ENCODE measurements around the gene PLEKHD1.

Gene PLEKHD1

DNA sequence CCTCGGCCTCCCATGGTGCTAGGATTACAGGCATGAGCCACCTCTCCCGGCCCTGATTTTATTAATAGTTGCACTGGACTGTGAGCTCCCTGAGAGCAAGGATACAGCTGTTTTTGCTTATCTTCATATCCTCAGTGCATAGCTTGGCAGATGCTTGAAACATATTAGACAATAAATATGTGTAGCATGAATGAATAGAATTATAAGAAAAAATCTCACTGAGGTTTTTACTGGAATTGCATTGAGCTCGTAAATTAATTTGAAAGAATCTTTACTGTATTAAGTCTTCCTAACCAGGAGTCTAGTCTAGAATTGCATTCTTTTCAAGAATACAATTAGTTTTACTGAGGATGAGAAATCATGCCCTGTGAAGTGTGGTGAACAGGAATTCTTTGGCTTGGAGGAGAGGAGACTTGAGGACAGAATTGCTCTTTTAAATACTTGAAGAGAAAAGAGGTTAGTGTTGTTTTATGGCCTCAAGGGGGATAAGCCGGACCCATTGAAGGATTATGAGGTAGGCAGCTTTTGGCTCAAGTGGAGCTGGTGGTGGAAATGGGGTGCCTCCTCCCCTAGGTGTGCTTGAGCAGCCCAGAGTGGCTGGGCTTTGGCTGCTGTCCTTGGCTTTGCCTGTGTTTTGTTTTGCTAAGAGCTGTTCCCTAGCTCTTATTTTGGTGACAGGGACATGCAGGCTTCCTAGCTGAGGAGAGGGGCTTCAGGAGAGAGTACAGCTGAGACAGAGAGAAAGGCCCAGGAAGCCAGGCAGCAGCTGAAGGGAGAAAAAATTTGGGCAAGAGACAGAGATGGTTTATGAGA lies 34.0 kb downstream of the PLEKHD1 start:
- DNase-seq (ENCODE audit: low spot score): no peak

DNA sequence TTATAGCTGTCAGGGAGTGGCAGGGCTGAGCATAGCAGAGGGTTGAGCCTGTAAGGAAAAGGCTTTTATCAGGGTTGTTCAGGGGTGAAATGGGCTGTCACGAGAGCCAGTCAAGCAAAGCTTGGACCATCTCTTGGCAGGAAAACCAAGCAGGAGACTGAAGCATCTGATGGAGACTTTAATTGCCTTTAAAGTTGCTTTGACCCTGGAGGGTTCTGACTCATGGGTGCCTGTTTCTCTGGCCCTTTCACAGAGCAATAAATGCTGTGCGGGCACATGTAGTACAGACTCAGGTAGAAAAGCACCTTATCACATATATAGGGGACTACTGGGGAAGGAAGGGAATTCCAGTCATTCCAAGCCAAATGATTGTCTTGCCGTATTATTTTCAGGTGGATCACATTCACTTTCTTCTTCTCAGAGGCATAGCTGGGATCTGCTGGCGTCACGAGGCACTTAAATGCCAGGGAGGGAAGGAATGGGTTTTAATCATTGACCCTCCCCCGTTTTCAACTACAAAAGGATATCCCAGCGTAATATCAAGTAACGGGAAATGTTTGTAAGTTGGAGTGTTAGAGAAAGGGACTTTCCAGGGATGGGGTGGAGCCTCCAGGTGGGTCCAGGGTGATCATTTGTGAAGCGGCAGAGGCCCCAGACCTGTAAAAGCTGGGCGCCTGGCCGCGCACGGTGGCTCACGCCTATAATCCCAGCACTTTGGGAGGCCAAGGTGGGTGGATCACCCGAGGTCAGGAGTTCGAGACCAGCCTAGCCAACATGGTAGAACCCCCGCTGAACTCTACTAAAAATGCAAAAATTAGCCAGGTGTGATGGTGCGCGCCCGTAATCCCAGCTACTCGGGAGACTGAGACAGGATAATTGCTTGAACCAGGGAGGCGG lies 34.9 kb downstream of the PLEKHD1 start:
- DNase-seq (ENCODE audit: low spot score): no peak

DNA sequence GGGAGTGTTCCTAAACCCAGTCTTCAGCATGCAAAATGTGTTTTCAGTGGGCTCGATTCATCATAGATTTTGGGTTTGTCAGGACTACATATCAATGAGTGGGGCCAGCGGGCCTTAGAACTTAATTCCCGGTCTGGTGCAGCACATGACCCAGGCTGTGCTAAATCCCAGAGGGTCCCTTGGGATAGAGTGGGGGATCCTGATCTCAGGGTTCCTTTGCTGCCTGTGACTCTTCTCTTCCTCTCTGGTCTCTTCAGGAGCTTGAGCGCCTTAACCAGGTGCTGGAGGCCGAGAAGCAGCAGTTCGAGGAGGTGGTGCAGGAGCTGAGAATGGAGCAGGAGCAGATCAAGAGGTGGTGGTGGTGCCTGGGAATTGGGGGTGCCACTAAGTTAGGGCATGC lies 37.5 kb downstream of the PLEKHD1 start:
- DNase-seq (ENCODE audit: low spot score): no peak

DNA sequence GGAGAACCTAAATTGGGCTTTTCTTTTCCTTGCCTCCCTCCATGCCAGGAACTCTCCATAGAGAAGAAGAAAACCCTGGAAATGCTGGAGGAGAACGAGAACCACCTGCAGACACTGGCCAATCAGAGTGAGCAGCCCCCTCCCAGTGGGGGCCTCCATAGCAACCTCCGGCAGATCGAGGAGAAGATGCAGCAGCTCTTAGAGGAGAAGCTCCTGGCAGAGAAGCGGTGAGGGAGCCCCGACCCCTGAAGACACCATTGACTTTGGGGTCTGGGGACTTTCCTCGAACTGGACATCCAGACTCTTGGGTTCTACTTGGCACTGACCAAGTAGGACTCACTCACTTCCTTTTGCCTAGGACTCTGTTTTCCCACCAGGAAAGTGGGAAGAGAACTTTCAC lies 41.4 kb downstream of the PLEKHD1 start:
- DNase-seq (ENCODE audit: low spot score): no peak

DNA sequence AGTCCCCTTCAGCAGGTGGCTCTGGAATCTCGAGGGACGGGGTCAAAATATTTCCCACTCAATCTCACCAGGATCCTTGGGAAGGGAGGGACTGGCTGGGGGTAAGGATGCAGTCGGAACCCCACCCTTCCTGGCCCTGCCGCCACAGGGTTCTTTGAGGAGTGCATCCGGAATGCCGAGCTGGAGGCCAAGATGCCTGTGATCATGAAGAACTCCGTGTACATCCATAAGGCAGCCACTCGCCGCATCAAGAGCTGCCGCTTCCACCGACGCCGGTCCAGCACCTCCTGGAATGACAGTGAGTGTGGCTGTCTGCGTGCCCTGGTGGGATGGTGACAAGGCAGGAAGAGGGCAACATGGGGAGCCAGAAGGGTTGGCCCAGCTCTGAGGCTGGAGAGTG lies 43.1 kb downstream of the PLEKHD1 start:
- DNase-seq (ENCODE audit: low spot score): no peak

DNA sequence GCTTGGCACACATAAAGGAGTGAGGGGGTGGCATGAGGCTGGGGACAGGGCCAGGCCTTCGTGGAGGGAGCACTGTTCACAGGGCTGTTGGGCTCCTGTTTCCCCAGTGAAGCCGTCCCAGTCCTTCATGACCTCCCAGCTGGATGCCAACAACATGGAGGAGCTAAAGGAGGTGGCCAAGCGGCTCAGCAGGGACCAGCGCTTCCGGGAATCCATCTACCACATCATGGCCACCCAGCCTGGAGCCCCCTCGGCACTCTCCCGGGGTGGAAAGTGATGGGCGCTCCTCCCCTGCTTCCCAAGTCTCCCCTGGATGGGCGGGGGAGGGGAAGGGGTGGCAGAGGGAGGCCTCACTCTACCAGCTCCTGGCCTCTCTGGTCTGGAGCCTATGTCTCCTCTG lies 43.6 kb downstream of the PLEKHD1 start:
- DNase-seq (ENCODE audit: low spot score): no peak

DNA sequence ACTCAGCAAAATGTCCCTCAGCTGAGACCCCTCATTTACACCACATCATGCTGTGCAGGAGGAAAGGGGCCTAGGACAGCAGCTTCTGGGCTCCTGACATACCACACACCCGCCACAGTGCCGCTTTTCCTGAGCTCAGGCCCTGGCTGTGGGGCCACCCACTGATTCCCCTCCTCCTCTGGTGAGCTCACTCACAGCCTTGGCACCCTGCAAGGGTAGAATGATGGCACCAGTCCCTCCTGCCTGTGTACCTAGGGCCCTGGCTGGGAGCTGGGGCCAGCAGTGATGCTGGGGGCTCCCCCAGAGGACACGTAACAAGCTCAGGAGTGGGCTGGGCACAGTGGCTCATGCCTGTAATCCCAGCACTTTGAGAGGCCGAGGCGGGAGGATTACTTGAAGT lies 44.4 kb downstream of the PLEKHD1 start:
- DNase-seq (ENCODE audit: low spot score): no peak

DNA sequence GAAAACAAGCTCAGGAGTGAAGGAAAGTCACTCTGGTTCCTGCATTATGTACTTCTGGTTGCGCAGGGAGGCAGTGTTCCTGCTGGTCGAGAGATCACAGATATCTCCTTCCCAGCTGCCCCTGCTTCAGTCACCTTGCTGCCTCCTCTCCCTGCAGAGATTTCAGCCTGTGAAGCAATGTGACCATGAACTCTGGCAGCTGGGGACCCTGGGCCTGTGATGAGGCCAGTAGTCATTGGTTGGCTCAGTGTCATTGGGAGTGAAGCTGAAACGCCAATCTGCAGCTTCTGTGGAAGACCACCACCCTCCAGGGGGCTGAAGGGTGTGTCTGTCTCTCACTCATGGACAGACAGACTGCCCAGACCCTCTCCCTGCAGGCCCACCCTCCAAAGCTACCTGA lies 45.0 kb downstream of the PLEKHD1 start:
- DNase-seq (ENCODE audit: low spot score): no peak

DNA sequence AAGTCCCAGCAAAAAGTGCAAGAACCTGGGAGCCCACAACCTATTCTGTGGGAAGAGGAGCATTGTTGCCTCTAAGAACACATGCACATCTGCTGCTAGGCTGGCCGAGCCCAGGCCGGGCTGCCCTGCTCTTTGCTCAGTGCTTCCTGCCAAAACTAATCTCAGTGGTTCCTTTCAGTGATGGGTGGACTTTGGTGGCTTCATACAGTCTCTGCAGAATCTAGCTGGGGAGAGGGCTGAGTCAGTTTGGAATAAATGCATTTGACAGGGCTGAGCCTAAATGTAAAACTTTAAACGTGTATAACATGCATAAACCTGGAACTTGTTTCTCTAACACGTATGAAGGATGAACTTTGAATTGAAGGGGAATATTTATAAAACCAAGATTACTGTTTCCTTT lies 45.6 kb downstream of the PLEKHD1 start:
- no peak for DNase-seq (ENCODE audit: low spot score)

DNA sequence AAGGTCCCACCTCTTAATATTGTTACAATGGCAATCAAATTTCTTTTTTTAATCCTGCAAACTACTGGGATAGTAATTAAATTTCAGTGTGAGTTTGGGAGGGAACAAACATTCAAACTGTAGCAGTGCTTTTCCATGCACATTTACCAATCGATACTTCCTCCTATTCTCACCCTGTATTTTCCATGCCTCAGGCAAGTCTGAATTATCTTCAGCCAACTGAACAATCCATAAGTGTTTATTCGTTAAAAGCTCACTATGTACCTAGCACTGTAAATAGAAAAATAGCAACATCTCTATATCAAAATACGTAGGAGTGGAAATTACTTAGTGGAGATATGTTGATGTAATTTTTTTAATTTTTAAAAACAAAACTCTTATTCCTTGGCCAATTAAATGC lies 46.6 kb downstream of the PLEKHD1 start:
- no peak for DNase-seq (ENCODE audit: low spot score)

DNA sequence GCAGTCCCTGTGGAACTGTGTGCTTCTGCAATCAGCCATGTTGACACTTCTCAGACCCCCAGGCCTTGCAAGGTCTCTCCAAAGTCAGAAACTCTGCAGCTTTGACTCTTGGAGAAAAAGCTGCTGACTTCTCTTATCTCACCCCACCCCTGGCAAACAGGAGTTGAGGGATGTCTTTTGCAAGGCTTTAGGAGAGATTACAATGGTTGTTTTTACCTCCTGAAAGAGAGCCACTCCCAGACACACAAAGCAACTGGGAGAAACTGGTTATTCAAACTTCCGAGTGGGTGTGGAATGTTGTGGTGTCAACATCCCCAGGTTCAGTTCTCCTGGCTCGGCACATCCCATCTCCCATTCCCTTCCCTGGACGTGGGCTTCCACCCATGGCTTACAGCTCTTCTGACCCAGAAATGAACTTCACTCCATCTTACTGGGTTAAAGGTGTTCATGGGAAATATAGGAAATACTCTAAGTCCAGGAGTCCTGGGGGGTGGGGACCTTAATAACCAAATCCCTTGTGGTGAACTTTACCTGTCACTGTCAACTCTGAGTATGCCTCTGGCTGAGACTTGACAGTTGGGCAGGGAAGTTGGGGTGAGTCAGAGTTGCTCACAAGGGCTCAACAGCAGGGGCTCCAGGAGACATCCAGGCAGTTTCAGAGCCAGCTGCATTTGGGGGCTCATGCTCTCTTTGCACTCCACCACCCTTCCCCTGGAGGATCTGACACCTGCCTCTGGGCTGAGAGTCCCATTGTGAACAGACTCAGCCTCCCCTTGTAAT lies 48.2 kb downstream of the PLEKHD1 start:
- DNase-seq (ENCODE audit: low spot score): no peak

DNA sequence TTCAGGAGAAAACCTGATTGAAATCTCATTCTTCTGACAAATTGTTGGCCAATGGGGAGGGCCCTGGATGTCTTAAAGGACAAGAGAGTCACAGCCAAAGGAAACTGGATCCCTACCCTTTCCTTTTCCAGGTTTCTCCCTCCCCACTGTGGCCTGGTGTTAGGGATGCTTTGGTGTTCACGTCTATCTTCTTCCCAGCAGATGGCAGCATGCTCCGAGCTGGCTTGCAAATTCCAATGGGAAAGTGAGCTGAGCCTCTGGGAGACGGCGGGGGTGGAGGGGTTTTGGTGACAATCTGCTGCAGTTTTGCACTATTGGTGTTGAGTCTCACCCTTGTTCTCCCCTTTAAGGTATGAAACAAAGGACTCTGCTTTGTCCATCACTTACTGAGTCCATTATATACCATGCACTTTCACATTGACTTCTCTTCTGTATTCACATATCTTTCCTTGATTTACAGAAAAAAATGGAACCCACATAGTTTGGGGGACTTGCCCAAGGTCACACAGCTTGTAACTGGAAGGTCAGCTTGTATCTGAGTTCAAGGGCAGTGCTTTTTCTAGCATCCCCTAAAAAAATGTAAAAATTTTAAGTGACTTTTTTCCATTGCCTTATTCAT lies 50.8 kb downstream of the PLEKHD1 start:
- peak; percentile 26 for DNase-seq (ENCODE audit: low spot score)

DNA sequence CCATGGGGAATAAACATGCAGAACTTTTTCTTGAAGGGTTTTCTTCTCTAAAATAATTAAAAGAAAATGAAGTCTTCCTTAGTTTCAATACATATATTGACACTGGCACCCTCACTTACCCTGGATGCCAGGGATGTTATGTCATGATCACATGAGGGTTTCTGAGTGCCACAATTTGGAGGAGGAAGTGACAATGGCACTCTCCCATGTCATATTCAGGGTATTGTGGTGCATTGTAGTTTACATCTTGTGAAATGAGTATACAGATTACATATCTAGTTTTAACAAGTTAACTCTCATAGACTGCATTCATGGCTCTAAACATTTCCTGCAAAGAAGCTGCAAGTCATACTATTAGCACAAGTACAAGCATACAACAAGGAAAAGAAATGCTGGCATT lies 52.4 kb downstream of the PLEKHD1 start:
- no peak for DNase-seq (ENCODE audit: low spot score)

DNA sequence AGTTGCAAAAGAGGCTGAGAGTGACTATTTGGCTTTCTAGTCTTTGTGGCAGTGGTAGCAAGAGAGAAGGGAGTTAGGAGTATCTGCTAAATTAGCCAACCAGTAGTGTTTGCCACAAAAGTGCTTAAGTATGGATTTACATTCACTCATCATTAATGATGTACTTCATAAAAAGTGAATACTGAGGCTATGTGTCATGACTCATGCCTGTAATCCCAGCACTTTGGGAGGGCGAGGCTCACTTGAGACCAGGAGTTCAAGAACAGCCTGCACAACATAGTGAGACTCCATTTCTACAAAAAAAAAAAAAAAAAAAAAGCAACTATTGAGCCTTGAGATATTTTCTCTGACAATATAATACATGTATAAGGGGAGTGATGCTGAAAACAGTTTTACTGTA lies 53.4 kb downstream of the PLEKHD1 start:
- DNase-seq (ENCODE audit: low spot score): no peak

DNA sequence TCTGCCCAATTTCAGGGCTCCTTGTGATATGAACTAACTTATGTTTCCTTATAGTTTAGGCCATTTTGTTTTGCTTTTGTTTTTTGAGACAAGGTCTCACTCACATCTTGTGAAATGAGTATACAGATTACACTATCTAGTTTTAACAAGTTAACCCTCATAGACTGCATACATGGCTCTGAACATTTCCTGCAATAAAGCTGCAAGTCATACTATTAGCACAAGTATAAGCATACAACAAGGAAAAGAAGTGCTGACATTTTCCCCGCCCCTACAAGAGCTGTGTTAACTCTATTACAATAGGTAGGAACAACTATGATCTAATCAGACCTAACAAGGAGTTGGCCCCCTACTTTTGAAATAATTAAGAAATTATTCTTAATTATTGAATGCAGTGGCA lies 54.2 kb downstream of the PLEKHD1 start:
- DNase-seq (ENCODE audit: low spot score): no peak

DNA sequence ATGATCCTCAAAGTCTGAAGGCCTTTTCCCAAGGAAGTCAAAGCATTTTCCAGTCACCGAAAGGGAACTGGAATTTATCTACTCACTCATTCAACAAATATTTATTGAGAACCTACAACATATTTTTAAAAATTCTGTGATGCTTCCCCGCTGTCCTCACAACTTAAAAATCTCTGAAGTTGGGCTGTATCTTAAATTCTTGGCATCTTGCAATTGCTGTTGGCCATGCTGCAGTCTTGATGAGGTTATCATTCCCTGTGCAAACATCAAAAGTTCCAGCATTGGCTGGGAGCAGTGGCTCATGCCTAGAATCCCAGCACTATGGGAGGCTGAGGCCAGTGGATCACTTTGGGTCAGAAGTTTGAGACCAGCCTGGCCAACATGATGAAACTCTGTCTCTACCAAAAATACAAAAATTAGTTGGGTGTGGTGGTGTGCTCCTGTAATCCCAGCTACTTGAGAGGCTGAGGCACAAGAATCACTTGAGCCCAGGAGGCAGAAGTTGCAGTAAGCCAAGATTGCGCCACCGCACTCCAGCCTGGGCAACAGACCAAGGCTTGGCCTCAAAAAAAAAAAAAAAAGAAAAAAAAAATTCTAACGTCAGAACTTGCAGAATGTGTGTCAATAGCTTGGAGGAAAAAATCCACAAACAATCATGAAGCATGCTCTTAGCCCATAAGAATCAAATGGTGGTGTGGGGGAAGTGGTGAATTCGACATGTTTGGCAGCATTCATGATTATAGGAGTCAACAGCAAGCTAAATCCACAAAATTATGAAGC lies 55.3 kb downstream of the PLEKHD1 start:
- DNase-seq (ENCODE audit: low spot score): no peak

DNA sequence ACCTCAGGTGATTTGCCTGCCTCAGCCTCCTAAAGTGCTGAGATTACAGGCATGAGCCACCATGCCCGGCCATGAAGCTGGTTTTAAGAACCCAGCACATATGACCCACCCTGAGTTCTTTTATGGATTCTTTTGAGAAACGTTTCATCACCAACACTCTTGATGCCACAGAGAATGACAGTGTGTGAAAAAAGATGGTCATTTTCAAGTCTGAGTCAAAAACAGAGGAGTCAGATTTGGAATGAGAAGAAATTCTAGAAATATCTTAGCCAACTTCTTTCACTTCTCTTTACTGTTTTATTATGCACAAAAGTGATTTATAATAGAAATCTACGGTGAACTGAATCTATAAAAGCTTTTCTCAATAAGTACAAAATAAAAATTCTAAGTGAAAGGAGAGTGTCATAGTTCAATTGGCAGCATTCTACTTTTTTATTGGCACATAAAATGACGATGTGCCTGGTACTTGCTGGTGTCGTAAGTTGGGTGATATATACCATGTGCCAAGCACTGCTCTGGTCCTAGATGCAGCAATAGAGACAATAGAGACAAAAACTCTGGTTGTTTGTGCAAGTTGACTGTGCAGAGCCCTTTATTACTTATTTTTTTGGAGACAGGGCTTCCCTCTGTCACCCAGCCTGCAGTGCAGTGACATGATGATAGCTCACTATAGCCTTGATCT lies 56.3 kb downstream of the PLEKHD1 start:
- DNase-seq (ENCODE audit: low spot score): no peak

DNA sequence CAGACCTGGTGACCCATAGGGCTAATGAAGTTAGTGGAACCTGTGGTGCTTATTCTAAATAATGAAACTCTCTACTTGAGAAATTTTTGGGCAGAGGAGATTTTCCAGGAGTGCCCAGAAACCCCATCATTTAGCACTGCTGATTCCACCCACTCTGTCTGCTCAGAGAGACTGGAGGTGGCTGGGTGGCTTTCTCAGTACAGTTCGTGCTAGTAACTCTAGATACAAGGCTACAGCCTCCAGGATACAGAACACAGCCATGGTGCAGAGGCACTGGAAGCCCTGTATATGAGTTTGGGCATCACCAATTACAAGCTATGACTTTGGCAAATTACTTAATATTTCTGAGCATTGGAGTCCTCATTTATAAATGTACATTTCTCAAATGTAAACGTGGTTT lies 57.8 kb downstream of the PLEKHD1 start:
- no peak for DNase-seq (ENCODE audit: low spot score)

DNA sequence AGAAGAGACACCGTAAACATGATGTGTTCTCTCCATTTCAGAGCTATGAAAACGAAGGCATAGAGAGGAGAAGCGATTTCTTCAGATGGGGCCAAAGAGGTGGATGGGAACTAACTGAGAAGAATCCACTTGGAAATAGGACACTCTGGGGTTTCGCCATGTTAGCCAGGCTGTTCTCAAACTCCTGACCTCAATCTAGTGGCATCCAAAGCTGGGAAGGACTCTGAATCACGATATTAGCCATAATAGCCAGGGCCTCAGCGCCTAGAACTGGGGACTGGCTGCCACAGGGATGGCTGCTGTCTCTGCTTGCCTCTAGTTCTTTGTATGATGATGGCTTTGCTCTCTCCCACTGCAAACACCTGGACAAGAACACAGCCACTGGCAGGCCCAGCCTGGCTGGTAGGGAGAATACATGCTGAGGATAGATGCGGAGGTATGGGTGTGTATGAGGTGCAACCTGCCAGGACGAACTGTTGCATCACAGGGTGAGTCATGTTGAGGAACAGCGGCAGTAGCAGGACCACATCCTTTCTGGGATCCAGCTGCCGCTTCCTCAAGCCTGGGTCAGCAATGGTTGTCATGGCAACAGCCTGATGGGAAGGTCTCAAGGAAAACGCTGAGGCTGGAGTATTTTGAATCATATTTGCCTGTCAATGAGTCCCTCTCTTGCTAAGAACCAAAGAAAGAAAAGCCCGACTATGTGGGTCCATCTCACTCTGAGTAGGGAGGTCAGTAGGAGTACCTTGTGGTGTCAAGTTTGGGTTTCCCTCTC lies 59.0 kb downstream of the PLEKHD1 start:
- no peak for DNase-seq (ENCODE audit: low spot score)

Measured in globus pallidus (tissue), 1 donor.